ENCODE results near the gene TMBIM1. TPM values are rescaled to one million over a fixed set of nuclear protein-coding genes. Genes with fewer than 3 reads are reported as not detected.

The TMBIM1 gene
- total and polyA plus RNA-seq, 2 donors (not counting 3 experiments of a cell fraction or from before 2014, with no cell fraction given), result 141 to 229 TPM

DNA sequence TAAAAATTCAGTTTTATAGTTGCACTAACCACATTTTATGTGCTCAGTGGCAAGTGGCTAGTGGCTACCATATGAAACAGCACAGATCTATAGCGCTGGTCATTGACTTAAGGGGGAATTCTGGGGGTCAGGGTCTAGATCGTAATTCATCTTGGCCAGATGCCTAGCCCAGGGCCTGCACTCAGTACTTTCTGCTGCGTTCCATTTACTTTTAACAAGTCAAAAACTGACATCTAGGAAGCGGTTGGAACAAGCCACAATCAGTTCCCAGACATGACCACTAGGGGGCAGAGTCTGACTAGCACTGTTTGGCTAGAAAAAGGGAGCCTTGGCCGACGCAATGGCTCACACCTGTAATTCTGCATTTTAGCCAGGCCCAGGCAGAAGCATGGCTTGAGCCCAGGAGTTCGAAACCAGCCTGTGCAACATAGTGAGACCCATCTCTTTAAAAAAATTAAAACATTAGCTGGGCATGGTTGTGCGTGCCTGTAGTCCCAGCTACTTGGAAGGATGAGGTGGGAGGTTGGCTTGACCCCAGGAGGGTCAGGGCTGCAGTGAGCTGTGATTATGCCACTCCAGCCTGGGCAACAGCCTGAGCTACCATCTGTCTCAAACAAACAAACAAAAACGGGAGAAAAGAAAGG, 9.0 kb upstream of the TMBIM1 start:
- ChIA-PET CTCF (interaction anchor here (0.9 to 12.1 kb wide), 18 partner anchors 9 to 94 kb away, joined by 3 to 178 read pairs (median 5); partner anchors contain the start of gene CATIP), POLR2A (no interaction called here)
- H3K9me1 ChIP-seq (replicated peaks; ENCODE audit: control insufficient read depth, extremely low read depth, insufficient read depth, low read length), result no peaks in the 10 kb centered on the region
- no peak for TF ChIP-seq POLR2A (IDR thresholded peaks at IDR 0.05; ENCODE audit: low read depth, low read length)
- TF ChIP-seq POLR2AphosphoS5 (IDR thresholded peaks at IDR 0.05; ENCODE audit: insufficient read depth, low read depth, low read length), result no peak
- TF ChIP-seq GATA2 (IDR thresholded peaks at IDR 0.05; ENCODE audit: insufficient read depth, insufficient read length, low read depth, low read length), result no peak
- TF ChIP-seq, protein P1, sequence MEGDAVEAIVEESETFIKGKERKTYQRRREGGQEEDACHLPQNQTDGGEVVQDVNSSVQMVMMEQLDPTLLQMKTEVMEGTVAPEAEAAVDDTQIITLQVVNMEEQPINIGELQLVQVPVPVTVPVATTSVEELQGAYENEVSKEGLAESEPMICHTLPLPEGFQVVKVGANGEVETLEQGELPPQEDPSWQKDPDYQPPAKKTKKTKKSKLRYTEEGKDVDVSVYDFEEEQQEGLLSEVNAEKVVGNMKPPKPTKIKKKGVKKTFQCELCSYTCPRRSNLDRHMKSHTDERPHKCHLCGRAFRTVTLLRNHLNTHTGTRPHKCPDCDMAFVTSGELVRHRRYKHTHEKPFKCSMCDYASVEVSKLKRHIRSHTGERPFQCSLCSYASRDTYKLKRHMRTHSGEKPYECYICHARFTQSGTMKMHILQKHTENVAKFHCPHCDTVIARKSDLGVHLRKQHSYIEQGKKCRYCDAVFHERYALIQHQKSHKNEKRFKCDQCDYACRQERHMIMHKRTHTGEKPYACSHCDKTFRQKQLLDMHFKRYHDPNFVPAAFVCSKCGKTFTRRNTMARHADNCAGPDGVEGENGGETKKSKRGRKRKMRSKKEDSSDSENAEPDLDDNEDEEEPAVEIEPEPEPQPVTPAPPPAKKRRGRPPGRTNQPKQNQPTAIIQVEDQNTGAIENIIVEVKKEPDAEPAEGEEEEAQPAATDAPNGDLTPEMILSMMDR (IDR thresholded peaks at IDR 0.05; ENCODE audit: extremely low read depth in 1 of 2, insufficient read depth in 1 of 2, low read depth in 1 of 2, low read length in 2 of 2), result peak; percentile 86
- TF ChIP-seq, protein P2, sequence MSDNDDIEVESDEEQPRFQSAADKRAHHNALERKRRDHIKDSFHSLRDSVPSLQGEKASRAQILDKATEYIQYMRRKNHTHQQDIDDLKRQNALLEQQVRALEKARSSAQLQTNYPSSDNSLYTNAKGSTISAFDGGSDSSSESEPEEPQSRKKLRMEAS (IDR thresholded peaks at IDR 0.05; ENCODE audit: insufficient read depth, insufficient read length), result no peak
- TF ChIP-seq EZH2 (IDR thresholded peaks at IDR 0.05; ENCODE audit: borderline replicate concordance, low read depth, low read length, severe bottlenecking), result no peak
- H3K4me3 ChIP-seq (replicated peaks in 1 of 3; ENCODE audit: insufficient read depth in 1 of 3, low read depth in 1 of 3, low read length in 3 of 3), result no peak overlapping the region
- no peak overlapping the region for H3K9ac ChIP-seq (replicated peaks; ENCODE audit: extremely low read depth, insufficient read depth, low read length)
- H3K9me3 ChIP-seq (replicated peaks; ENCODE audit: control insufficient read depth, insufficient read depth, low read length), result no peaks in the 10 kb centered on the region
- dilution Hi-C loops (cut with MboI; ENCODE audit: extremely low pct_ligation_motif_present, low sequenced_read_pairs), result no loop called here
- no peaks in the 10 kb centered on the region for H3K36me3 ChIP-seq (ENCODE audit: control insufficient read depth in 2 of 2, extremely low read depth in 1 of 2, insufficient read depth in 2 of 2, low read length in 2 of 2)
- H2AFZ ChIP-seq (ENCODE audit: low read depth, low read length), result no peak overlapping the region
- no peak overlapping the region for H3K27ac ChIP-seq (ENCODE audit: insufficient read depth, low read depth, low read length)
- DNase-seq (ENCODE audit: low read depth, low spot score) (peak; percentile 88), FAIRE-seq (peak; percentile 98)
- intact Hi-C loops (cut with micrococcal nuclease), result loop anchor here (1.0 kb wide), 4 partner anchors 21 to 165 kb away; partner anchors contain the start of gene CATIP
- no peaks in the 10 kb centered on the region for H3K27me3 ChIP-seq (ENCODE audit: control insufficient read depth in 2 of 2, insufficient read depth in 2 of 2, low read length in 2 of 2)
- no peaks in the 10 kb centered on the region for H3K79me2 ChIP-seq (ENCODE audit: control insufficient read depth, insufficient read depth, low read length)
- no peaks in the 10 kb centered on the region for H4K20me1 ChIP-seq (replicated peaks; ENCODE audit: control insufficient read depth, extremely low read depth, insufficient read depth, low read length)
- H3K4me1 ChIP-seq (ENCODE audit: control insufficient read depth, extremely low read depth, insufficient read depth, low read length), result peaks cover 6% of the 10 kb centered on the region
- no TSS peak for BruUV-seq (replicated peaks)
- no peak overlapping the region for H3K4me2 ChIP-seq (ENCODE audit: insufficient read depth, low read length)
